GM21515 (cell line): ENCODE measurements around the gene HEBP2.

Experiments used
- ATAC-seq: cut with Tn5 transposase; IDR thresholded peaks from one replicate; pipeline ENCODE4 v1.9.1; 2021; ENCODE audit not compliant: unreplicated experiment

Gene HEBP2

GRCh38 chr6:138397128-138398122, 6.6 kb upstream of the HEBP2 start:
- ATAC-seq = no peak

- ATAC-seq = no peak
Measured at GRCh38 chr6:138400326-138400725, 3.7 kb upstream of the HEBP2 start.

- ATAC-seq = no peak
Measured at GRCh38 chr6:138401960-138402837, 1.8 kb upstream of the HEBP2 start.

GRCh38 chr6:138402838-138403187, 1.2 kb upstream of the HEBP2 start:
- no peak for ATAC-seq

GRCh38 chr6:138403324-138403800, 661 bp upstream of the HEBP2 start:
- ATAC-seq = peak; percentile 17

- peak; percentile 7 for ATAC-seq
Measured at GRCh38 chr6:138404666-138405337, 779 bp downstream of the HEBP2 start.

GRCh38 chr6:138405816-138406413, 1.9 kb downstream of the HEBP2 start:
- ATAC-seq = no peak

- no peak for ATAC-seq
Measured at GRCh38 chr6:138406443-138406842, 2.4 kb downstream of the HEBP2 start.

- ATAC-seq = no peak
Measured at GRCh38 chr6:138410048-138410735, 6.2 kb downstream of the HEBP2 start.

- ATAC-seq = no peak
Measured at GRCh38 chr6:138410972-138411880, 7.2 kb downstream of the HEBP2 start.

GRCh38 chr6:138415125-138415524, 11.1 kb downstream of the HEBP2 start:
- ATAC-seq = no peak

- no peak for ATAC-seq
Measured at GRCh38 chr6:138416206-138416605, 12.2 kb downstream of the HEBP2 start.

- ATAC-seq = no peak
Measured at GRCh38 chr6:138417493-138418117, 13.6 kb downstream of the HEBP2 start.

- no peak for ATAC-seq
Measured at GRCh38 chr6:138418118-138418742, 14.2 kb downstream of the HEBP2 start.

- ATAC-seq = no peak
Measured at GRCh38 chr6:138419766-138420165, 15.7 kb downstream of the HEBP2 start.

- ATAC-seq = no peak
Measured at GRCh38 chr6:138420356-138420755, 16.3 kb downstream of the HEBP2 start.

- no peak for ATAC-seq
Measured at GRCh38 chr6:138421089-138421488, 17.1 kb downstream of the HEBP2 start.

- no peak for ATAC-seq
Measured at GRCh38 chr6:138421608-138422007, 17.6 kb downstream of the HEBP2 start.
